SU-DHL-6 (cell line): ENCODE measurements around the gene APCDD1.

Experiments
- CTCF ChIP-seq: fragments of 200-600 bp; sonication (generic); IDR thresholded peaks from one replicate; pipeline ENCODE4 v1.5.1; 2017; ENCODE audit warnings: antibody characterized with exemption, mild to moderate bottlenecking, low read length, moderate library complexity; ENCODE audit not compliant: insufficient read depth, poor library complexity, severe bottlenecking
- EZH2phosphoT487 ChIP-seq: fragments of 200-600 bp; sonication (generic), shearing (Covaris generic); conservative IDR thresholded peaks from 2 replicates; pipeline ENCODE4 v1.6.1; 2018; ENCODE audit warnings: mild to moderate bottlenecking, antibody characterized with exemption, low read length, moderate library complexity, mixed read lengths

- TF ChIP-seq CTCF (no peak), EZH2phosphoT487 (no peak)
Measured at GRCh38 chr18:10514082-10514481, 59.6 kb downstream of the APCDD1 start.
